ENCODE data around the gene PHKB. TPM values are rescaled to one million over a fixed set of nuclear protein-coding genes. Genes with fewer than 3 reads are reported as not detected.

PHKB gene
- total RNA-seq, 4 donors from 2014 or later: 19.8 to 29.6 (median 25.2) TPM

DNA sequence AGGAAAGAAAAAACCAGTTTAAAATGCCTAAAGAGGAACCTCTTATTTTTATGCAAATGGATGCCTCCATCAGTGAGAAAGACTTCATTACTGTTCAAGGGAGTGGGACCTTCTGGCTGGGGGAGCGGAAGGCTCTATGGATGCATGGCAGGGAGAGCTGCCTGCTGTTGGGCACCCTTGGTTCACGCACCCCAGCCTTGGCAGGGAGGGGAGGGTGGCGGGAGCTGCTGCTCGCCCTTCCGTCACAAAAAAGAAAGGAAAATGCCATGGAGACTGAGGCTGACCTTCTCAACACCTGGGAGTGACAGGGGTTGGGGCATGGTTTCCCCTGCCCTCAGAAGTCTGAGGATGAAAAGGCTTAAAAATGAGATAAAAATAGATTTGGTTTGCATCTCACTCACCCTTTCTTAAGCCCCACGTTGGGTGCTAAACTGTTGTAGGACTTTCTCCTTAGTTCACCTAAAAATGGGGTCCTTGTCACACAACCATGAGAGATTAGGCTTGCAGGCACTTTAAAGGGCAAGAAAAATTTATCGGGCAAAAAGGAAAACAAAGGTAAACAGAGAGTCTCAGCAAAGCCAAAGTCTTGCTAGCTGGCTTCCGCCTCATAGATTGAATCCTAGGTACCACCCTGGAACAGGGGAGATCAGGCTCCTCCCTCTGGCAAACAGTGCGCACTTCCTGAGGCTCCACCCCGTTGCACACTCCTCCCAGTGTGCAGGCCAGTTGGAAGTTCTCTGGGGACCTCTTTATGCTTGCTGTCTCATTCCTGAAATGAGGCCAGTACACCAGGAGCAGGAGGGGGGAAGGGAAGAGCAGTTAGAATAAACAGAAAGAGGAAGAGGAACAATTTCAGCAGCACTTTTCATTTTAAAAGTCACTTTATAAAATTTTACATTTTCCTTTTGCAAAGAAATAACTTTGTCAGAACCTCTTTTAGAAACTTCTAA lies 31.6 kb downstream of the PHKB start:
- no peak overlapping the region for H3K4me3 ChIP-seq (ENCODE audit: low read depth, poor library complexity, severe bottlenecking)

DNA sequence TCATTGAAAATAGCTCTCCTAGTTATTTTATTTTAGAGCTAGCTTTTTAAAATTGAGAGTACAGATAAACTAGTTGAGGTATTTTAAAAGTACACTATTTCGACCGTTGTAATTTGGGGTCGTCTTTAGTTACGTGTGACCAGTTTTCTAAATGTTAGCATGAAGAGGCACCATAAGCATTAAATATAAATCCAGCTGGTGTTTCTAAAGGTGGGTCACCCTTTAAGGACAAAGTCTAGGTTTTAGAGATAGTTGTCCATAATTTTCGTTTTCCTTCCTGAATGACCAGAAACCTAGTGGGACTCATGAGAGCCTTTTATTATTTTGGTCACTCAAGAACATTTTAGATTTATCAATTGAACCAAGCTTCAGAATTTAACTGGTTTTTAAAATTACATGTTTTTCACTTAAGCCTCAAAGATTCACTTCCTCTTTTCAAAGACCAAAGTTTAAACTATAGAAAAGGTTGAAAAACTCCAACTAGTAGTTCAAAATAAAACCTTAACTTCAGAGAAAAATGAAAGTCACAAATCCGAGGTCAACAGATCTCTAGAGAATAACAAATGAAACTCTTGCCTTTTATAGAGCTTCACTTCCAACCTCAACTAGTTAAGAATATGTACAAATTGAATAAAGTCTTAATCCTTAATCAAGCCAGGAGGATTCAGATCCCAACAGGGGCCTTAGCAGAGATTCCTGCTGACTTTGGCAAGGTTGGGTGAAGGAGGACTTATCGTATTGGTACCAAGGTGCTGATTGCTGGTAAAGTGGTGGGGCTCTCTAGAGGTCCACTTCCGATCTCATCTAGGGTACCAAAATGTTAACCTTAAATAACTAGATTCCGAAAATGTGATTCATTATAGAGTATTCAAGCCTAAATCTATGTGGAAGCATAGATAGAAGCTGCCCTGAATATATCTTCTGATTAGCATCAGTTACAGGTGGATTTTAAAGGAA lies 32.5 kb downstream of the PHKB start:
- DNase-seq (ENCODE audit: low spot score in 2 of 2): no peak
- intact Hi-C loops (cut with DNase I; ENCODE audit: low total_unique reads): no loop called here
- TF ChIP-seq, protein P1, sequence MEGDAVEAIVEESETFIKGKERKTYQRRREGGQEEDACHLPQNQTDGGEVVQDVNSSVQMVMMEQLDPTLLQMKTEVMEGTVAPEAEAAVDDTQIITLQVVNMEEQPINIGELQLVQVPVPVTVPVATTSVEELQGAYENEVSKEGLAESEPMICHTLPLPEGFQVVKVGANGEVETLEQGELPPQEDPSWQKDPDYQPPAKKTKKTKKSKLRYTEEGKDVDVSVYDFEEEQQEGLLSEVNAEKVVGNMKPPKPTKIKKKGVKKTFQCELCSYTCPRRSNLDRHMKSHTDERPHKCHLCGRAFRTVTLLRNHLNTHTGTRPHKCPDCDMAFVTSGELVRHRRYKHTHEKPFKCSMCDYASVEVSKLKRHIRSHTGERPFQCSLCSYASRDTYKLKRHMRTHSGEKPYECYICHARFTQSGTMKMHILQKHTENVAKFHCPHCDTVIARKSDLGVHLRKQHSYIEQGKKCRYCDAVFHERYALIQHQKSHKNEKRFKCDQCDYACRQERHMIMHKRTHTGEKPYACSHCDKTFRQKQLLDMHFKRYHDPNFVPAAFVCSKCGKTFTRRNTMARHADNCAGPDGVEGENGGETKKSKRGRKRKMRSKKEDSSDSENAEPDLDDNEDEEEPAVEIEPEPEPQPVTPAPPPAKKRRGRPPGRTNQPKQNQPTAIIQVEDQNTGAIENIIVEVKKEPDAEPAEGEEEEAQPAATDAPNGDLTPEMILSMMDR (IDR thresholded peaks at IDR 0.05): no peak
- no peak for TF ChIP-seq POLR2A (IDR thresholded peaks at IDR 0.05)
- WGBS, 2 donors: 82 to 85% methylated on average over 9 of the region's 9 CpGs
- no peak overlapping the region for H3K4me3 ChIP-seq (ENCODE audit: low read depth, poor library complexity, severe bottlenecking)

More for the DNA sequence above, 31.6 kb downstream of the PHKB start:
- intact Hi-C loops (cut with DNase I; ENCODE audit: low total_unique reads): no loop called here
- DNase-seq (ENCODE audit: low spot score in 2 of 2): peak; percentile 75 to 93
- 83 to 87% methylated on average over 10 of the region's 10 CpGs for WGBS, 2 donors
- TF ChIP-seq, protein P1 (IDR thresholded peaks at IDR 0.05): no peak
- TF ChIP-seq POLR2A (IDR thresholded peaks at IDR 0.05): no peak

DNA sequence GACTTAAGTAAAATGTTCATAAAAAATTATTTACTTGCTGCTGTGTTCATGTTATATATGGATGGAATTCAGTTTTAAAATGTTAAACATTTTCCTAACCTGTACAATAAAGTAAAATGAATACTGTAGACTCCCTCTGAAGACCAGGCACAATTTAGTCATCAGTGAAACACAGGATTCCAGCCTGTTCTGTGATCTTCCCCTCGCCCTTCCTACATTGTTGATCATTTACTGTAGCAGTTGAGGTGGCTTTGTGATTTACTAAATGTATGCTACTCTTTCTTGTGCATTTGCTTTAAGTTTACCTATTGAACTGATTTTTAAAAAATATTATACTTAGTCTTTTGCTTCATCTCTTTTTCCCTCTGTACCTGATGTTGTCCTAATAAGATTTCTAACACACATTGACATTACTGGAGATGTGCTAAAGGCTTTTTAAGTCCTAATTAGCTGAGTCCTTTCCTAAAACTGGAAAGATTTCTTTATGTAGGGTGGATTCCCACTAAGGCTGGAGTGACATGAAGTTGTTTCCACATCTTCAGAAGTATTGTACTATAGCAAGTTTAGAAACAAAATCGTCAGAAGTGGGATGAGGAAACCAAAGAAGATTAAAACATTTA lies 38.1 kb downstream of the PHKB start:
- 94 to 97% methylated on average over 2 of the region's 2 CpGs for WGBS, 2 donors
- DNase-seq (ENCODE audit: low spot score in 2 of 2): no peak
- no peak overlapping the region for H3K4me3 ChIP-seq (ENCODE audit: low read depth, poor library complexity, severe bottlenecking)
- intact Hi-C loops (cut with DNase I; ENCODE audit: low total_unique reads): no loop called here
- TF ChIP-seq, protein P1 (IDR thresholded peaks at IDR 0.05): no peak
- no peak for TF ChIP-seq POLR2A (IDR thresholded peaks at IDR 0.05)

DNA sequence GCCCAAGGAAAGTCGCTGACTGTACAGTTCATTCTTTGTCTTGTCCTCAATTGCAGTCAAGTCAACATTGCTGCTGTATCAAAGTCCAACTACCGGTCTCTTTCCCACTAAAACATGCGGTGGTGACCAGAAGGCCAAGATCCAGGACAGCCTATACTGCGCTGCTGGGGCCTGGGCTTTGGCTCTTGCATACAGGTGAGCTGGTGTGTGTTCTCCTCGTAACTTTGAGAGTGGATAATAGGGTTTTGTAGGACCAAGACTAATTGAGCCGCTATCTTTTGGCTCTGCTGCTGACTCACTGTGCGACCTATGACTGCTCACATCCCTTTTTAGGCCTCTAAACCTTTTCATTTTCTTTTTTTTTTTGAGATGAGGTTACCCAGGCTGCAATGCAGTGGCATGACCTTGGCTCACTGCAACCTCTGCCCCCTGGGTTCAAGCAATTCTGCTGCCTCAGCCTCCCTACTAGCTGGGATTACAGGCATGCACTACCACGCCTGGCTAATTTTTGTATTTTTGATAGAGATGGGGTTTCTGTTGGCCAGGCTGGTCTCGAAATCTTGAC lies 38.7 kb downstream of the PHKB start:
- TF ChIP-seq, protein P1 (IDR thresholded peaks at IDR 0.05): no peak
- no peak for TF ChIP-seq POLR2A (IDR thresholded peaks at IDR 0.05)
- DNase-seq (ENCODE audit: low spot score in 2 of 2): no peak
- 95 to 96% methylated on average over 9 of the region's 9 CpGs for WGBS, 2 donors
- intact Hi-C loops (cut with DNase I; ENCODE audit: low total_unique reads): no loop called here
- no peak overlapping the region for H3K4me3 ChIP-seq (ENCODE audit: low read depth, poor library complexity, severe bottlenecking)

DNA sequence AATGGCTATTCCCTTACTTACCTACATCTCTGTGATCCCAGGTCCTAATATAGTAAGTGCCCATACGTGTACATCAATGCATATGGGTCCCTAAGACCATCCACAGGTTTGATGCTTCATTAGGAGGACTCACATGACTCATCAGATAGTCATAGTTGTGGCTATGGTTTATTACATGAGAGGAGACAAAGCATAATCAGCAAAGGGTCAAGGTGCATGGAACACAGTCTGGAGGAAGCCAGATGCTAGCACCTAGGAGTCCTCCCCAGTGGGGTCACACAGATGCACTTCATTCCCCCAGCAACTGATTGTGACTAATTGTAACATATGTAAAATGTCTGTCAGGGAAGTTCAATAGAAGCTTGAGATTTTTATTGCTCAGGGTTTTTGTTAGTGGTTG lies 42.8 kb downstream of the PHKB start:
- intact Hi-C loops (cut with DNase I; ENCODE audit: low total_unique reads): no loop called here
- no peak for TF ChIP-seq POLR2A (IDR thresholded peaks at IDR 0.05)
- TF ChIP-seq, protein P1 (IDR thresholded peaks at IDR 0.05): no peak

More for the DNA sequence above, 42.8 kb downstream of the PHKB start:
- no peak overlapping the region for H3K4me3 ChIP-seq (ENCODE audit: low read depth, poor library complexity, severe bottlenecking)
- WGBS, 2 donors: 96 to 97% methylated on average over 1 of the region's 1 CpG
- no peak for DNase-seq (ENCODE audit: low spot score in 2 of 2)

Measured in lower leg skin (tissue), 4 donors.